Lower leg skin (tissue), 4 donors: ENCODE data around the gene FOXC2. TPM values are rescaled to one million over a fixed set of nuclear protein-coding genes. Genes with fewer than 3 reads are reported as not detected.

ENCODE experiments used
- DNase-seq, 2 donors: peaks; one replicate each; pipeline ENCODE4 v3.0.0-alpha.2; 2019; ENCODE audit warnings: low spot score in 2 of 2
- H3K4me3 ChIP-seq: fragments of 200-600 bp; sonication (generic); 2 replicates; pipeline ENCODE4 v1.5.1; 2017; ENCODE audit warnings: mild to moderate bottlenecking, low read depth; ENCODE audit not compliant: poor library complexity, severe bottlenecking
- CTCF ChIP-seq, 3 donors: fragments of 450-650 bp; IDR thresholded peaks; one replicate each; pipeline ENCODE4 v1.5.1; 2016; ENCODE audit warnings: antibody characterized with exemption in 3 of 3, mild to moderate bottlenecking in 3 of 3, moderate library complexity in 2 of 3
- POLR2A ChIP-seq, 2 donors: fragments of 450-650 bp; IDR thresholded peaks; one replicate each; pipeline ENCODE4 v1.6.1; 2016 to 2017; ENCODE audit warnings: antibody characterized with exemption in 2 of 2, mild to moderate bottlenecking in 1 of 2, moderate library complexity in 1 of 2
- WGBS, 2 donors: methylation state at CpG; one replicate each; pipeline ENCODE4 v1.1.5; 2018; 5-methylcytosine and 5-hydroxymethylcytosine counted together
- intact Hi-C: fragments of 100-400 bp; cut with DNase I; formaldehyde crosslinking; loops from one replicate; pipeline ENCODE4 v1.15.0; 2023; ENCODE audit warnings: low total_unique reads
- total RNA-seq, 4 donors: library from RNA; depleted of rRNA; stranded (reverse); fragments of >200 nt; gene quantifications; one replicate each; pipeline ENCODE4 v1.1.0, GENCODE V29; 2016

Gene FOXC2
- total RNA-seq, 4 donors from 2014 or later, result 0.16 to 0.32 (median 0.17) TPM; not detected in 1

- H3K4me3 ChIP-seq, result no peak overlapping the region
- intact Hi-C loops, result loop anchor here (2.0 to 5.0 kb wide), 2 partner anchors 496 to 710 kb away; no protein-coding TSS in a partner anchor
- DNase-seq, result no peak
- 1 to 2% methylated on average over 41 to 54 of the region's 88 CpGs for WGBS, 2 donors
- TF ChIP-seq POLR2A (IDR thresholded peaks at IDR 0.05) (no peak), CTCF (IDR thresholded peaks at IDR 0.05) (no peak)
These were observed 504 bp downstream of the FOXC2 start for GRCh38 chr16:86566966-86567700.

- H3K4me3 ChIP-seq, result no peak overlapping the region
- DNase-seq, result no peak
- intact Hi-C loops, result loop anchor here (2.0 to 5.0 kb wide), 2 partner anchors 495 to 709 kb away; no protein-coding TSS in a partner anchor
- WGBS, 2 donors, result 1 to 2% methylated on average over 31 of the region's 116 CpGs
- TF ChIP-seq POLR2A (IDR thresholded peaks at IDR 0.05), result no peak
- TF ChIP-seq CTCF (IDR thresholded peaks at IDR 0.05), result no peak
These were observed 1.3 kb downstream of the FOXC2 start for GRCh38 chr16:86567701-86568581.

- no peak for DNase-seq
- intact Hi-C loops, result loop anchor here (5.0 kb wide), 1 partner anchor 708 kb away; no protein-coding TSS in a partner anchor
- no peak overlapping the region for H3K4me3 ChIP-seq
- TF ChIP-seq POLR2A (IDR thresholded peaks at IDR 0.05), result no peak
- no peak for TF ChIP-seq CTCF (IDR thresholded peaks at IDR 0.05)
- WGBS, 2 donors, result 9 to 11% methylated on average over 29 to 30 of the region's 33 CpGs
These were observed 2.3 kb downstream of the FOXC2 start for GRCh38 chr16:86568677-86569623.

GRCh38 chr16:86569701-86570447, 3.2 kb downstream of the FOXC2 start:
- TF ChIP-seq POLR2A (IDR thresholded peaks at IDR 0.05) (no peak), CTCF (IDR thresholded peaks at IDR 0.05) (no peak)
- intact Hi-C loops, result loop anchor here (5.0 kb wide), 1 partner anchor 707 kb away; no protein-coding TSS in a partner anchor
- no peak for DNase-seq
- H3K4me3 ChIP-seq, result no peak overlapping the region
- 32 to 40% methylated on average over 13 of the region's 13 CpGs for WGBS, 2 donors
